Measurements from ENCODE around the gene MGAT4A. TPM values are rescaled to one million over a fixed set of nuclear protein-coding genes. Genes with fewer than 3 reads are reported as not detected.
"Not testable (repeated sequence)": the region's sequence is repeated elsewhere in the genome, so short reads cannot be mapped to it uniquely, and the experiment has no call there.

MGAT4A gene
- total and polyA plus RNA-seq, 7 donors = 3.0 to 12.3 (median 8.0) TPM

DNA sequence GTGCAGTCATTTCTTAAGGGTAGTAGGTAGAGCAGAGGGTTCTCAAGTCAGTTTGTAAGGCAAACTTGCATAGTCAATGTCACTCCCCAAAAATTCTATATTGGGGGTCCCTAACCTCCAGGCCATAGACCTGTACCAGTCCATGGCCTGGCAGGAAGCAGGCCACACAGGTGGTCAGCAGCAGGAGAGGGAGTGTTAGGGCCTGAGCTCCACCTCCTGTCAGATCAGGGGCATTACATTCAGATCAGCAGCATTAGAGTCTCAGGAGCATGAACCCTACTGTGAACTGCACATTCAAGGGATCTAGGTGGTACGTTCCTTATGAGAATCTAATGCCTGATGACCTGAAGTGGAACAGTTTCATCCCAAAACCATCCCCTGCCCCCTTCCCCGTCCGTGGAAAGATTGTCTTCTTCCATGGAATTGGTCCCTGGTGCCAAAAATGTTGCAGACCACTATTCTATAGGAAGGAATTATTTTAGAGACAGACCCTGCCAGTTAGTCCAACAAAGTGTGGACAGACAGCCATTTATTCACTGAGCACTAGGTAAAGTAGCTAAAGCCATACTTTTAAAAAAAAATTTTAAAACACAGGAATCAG is 129.3 kb downstream of the MGAT4A start:
- ATAC-seq (peak; percentile 76 to 84 (median 77)), DNase-seq (peak in 1 of 2 donors; percentile 39)
- intact Hi-C loops (cut with DNase I) = loop anchor here (5.0 to 10.0 kb wide), 3 partner anchors 34 to 189 kb away; no protein-coding TSS in a partner anchor
- peaks cover 8 to 74% of the 10 kb centered on the region in 2 donors for H3K36me3 ChIP-seq (ENCODE audit: insufficient read depth in 1 of 2, low read depth in 1 of 2)
- H3K9me3 ChIP-seq = no peaks in the 10 kb centered on the region
- peaks cover 15% of the 10 kb centered on the region for H3K4me1 ChIP-seq
- peak; percentile 54 for TF ChIP-seq CTCF (IDR thresholded peaks at IDR 0.05)
- H3K4me3 ChIP-seq = no peak overlapping the region
- no peak overlapping the region for H3K27ac ChIP-seq
- H3K27me3 ChIP-seq (ENCODE audit: insufficient read depth in 3 of 3, low read length in 2 of 3) = no peaks in the 10 kb centered on the region
- 70 to 73% (median 72%) methylated on average over 3 of the region's 3 CpGs for WGBS, 3 donors

DNA sequence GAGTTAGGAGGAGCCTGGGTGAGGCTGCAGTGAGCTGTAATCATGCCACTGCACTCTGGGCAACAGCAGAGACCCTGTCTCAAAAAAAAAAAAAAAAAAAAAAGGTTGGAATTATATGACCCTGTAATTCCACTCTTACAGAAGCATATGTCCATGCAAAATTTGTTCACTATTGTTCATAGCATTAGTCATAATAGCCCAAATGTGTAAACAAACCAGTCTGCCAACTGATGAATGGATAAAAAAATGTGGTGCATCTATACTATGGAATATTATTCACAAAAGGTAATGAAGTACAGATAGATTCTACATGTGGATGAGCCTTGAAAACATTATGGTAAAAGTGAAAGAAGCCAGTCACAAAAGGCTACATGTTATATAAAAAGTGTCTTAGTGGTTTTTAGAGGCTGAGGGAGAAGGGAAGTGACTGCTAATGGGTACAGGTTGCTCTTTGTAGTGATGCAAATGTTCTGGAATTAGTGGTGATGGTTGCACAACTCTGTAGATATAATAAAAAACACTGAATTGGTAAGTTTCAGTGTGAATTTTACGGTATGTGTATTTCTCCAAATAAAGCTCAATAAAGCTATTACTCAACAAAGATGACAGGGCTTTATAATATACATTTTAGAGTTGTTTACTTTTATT is 132.0 kb downstream of the MGAT4A start:
- intact Hi-C loops (cut with DNase I) = no loop called here
- no peak for DNase-seq
- H3K9me3 ChIP-seq = no peaks in the 10 kb centered on the region
- TF ChIP-seq CTCF (IDR thresholded peaks at IDR 0.05) = no peak
- peaks cover 8 to 80% of the 10 kb centered on the region in 2 donors for H3K36me3 ChIP-seq (ENCODE audit: insufficient read depth in 1 of 2, low read depth in 1 of 2)
- H3K27me3 ChIP-seq (ENCODE audit: insufficient read depth in 3 of 3, low read length in 2 of 3) = no peaks in the 10 kb centered on the region
- H3K4me3 ChIP-seq = no peak overlapping the region
- 91 to 95% (median 92%) methylated on average over 1 of the region's 1 CpG for WGBS, 3 donors
- no peak overlapping the region for H3K27ac ChIP-seq
- no peaks in the 10 kb centered on the region for H3K4me1 ChIP-seq
- ATAC-seq = no peak

DNA sequence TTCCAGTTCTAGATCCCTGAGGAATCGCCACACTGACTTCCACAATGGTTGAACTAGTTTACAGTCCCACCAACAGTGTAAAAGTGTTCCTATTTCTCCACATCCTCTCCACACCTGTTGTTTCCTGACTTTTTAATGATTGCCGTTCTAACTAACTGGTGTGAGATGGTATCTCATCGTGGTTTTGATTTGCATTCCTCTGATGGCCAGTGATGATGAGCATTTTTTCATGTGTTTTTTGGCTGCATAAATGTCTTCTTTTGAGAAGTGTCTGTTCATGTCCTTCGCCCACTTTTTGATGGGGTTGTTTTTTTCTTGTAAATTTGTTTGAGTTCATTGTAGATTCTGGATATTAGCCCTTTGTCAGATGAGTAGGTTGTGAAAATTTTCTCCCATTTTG is 136.3 kb downstream of the MGAT4A start:
- H3K9me3 ChIP-seq; intact Hi-C loops (cut with DNase I); H3K27ac ChIP-seq; H3K4me3 ChIP-seq; H3K4me1 ChIP-seq; DNase-seq; ATAC-seq; H3K27me3 ChIP-seq (ENCODE audit: insufficient read depth in 3 of 3, low read length in 2 of 3): not testable (repeated sequence)
- peaks cover under 1 to 42% of the 10 kb centered on the region in 2 donors for H3K36me3 ChIP-seq (ENCODE audit: insufficient read depth in 1 of 2, low read depth in 1 of 2)
- WGBS, 3 donors = 77 to 86% (median 78%) methylated on average over 2 of the region's 4 CpGs

GRCh38 chr2:98592565-98592964 is 138.4 kb downstream of the MGAT4A start:
- no peak for DNase-seq
- TF ChIP-seq CTCF (IDR thresholded peaks at IDR 0.05) = no peak
- Histone ChIP-seq H3K27me3 (ENCODE audit: insufficient read depth in 3 of 3, low read length in 2 of 3) (no peaks in the 10 kb centered on the region), H3K4me3 (no peak overlapping the region), H3K36me3 (ENCODE audit: insufficient read depth in 1 of 2, low read depth in 1 of 2) (peaks cover 0 to 23% of the 10 kb centered on the region in 2 donors), H3K4me1 (no peaks in the 10 kb centered on the region), H3K9me3 (no peaks in the 10 kb centered on the region), H3K27ac (no peak overlapping the region)
- intact Hi-C loops (cut with DNase I) = no loop called here
- WGBS, 3 donors = 93 to 95% (median 94%) methylated on average over 8 of the region's 8 CpGs
- peak in 1 of 4 donors; percentile 5 for ATAC-seq

GRCh38 chr2:98589489-98589888 is 141.4 kb downstream of the MGAT4A start:
- 69 to 91% (median 77%) methylated on average over 4 of the region's 4 CpGs for WGBS, 3 donors

More at GRCh38 chr2:98589489-98589888, 141.4 kb downstream of the MGAT4A start:
- no peak for TF ChIP-seq CTCF (IDR thresholded peaks at IDR 0.05)
- DNase-seq = no peak
- ATAC-seq = no peak
- peaks cover 0 to 20% of the 10 kb centered on the region in 2 donors for H3K36me3 ChIP-seq (ENCODE audit: insufficient read depth in 1 of 2, low read depth in 1 of 2)
- H3K4me3 ChIP-seq = no peak overlapping the region
- intact Hi-C loops (cut with DNase I) = no loop called here
- no peaks in the 10 kb centered on the region for H3K27me3 ChIP-seq (ENCODE audit: insufficient read depth in 3 of 3, low read length in 2 of 3)
- H3K9me3 ChIP-seq = no peaks in the 10 kb centered on the region
- no peak overlapping the region for H3K27ac ChIP-seq
- H3K4me1 ChIP-seq = no peaks in the 10 kb centered on the region

All from psoas muscle (tissue), 8 donors.